Head of caudate nucleus (tissue), 42 donors: ENCODE data around the gene PRKCZ.

Experiments used
- DNase-seq, 42 donors: peaks; one replicate each; pipeline versions ENCODE4 v3.0.0 to v3.0.0-alpha.2; 2020 to 2021; ENCODE audit warnings: mixed read lengths in 7 of 42
- intact Hi-C: fragments of 100-400 bp; cut with DNase I; formaldehyde crosslinking; loops from one replicate; pipeline ENCODE4 v1.15.0; 2022

The PRKCZ gene

DNA sequence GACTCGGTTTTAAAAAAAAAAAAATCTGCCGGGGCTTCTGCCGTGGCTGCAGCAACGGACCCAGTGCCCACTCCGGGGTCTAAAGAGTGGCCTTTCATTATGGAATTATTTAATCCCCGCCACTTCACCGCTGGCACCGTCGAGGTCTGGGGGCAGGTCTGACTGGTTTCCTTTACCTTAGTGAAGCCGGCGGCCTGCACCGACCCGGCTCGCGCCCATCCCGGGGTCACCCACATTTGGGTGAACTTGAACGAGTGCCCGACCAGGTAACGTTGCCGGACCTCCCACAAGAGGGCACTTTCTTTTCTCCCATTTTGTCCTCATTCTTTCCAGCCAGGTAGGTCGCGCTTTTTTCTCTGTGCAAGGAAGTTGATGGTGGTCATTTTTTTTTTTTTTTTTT lies 4.3 kb downstream of the PRKCZ start:
- no peak for DNase-seq
- intact Hi-C loops: no loop called here

DNA sequence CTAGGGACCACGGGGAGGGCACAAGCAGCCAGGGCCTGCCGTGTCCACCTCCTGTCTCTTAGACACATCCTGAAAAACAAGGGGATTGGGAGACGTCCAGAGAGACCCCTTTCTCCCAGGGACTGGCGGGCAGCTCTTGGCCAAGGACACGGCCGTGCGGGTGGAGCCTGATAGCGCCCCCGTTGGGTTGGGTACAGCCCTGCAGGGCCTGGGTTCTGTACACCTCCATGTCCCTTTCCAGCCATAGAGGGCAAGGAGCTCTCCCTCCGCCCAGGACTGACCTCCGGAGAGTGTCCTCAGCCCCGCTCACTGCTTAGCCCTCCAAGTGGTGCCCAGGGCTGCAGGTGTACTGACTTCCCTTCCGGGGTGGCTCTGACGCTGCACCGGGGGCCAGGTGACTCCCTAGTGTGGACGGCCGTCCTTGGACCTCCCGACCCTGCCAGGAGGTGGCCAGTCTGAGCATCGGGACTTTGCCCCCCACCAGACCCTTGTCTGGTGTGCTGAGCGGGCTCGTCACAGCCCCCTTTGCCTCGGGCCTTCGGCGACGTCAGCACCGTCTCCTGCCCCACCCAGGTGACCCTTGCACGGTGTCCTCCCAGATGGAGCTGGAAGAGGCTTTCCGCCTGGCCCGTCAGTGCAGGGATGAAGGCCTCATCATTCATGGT lies 5.8 kb downstream of the PRKCZ start:
- DNase-seq: no peak
- intact Hi-C loops: no loop called here

DNA sequence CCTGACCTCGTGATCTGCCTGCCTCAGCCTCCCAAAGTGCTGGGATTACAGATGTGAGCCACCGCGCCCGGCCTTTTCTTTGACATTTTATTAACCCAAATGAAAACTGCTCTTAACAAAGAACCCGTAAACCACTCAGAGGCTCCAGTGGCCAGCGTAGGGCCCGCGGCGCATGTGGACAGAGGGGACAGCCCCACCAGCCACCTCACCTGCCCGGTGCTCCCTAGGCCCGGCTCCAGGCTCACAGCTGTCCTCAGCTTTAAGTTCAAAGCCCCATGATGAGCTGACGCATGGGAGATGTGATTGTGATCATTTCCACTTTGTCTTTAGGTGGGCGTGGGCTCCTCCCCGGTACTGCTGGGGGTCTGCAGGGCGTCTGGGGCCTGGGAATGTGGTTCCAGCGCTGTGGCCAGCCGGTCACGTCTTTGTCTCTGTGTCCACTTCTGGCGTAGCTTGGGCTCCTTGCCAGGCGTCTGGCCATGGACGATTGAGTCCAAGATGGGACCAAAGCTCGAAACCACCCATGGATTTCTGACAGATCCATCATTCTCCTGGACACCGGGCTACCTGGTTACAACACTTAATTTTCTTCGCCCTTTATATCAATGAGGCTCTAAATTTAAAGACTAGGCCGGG lies 6.9 kb downstream of the PRKCZ start:
- no peak for DNase-seq
- intact Hi-C loops: no loop called here

DNA sequence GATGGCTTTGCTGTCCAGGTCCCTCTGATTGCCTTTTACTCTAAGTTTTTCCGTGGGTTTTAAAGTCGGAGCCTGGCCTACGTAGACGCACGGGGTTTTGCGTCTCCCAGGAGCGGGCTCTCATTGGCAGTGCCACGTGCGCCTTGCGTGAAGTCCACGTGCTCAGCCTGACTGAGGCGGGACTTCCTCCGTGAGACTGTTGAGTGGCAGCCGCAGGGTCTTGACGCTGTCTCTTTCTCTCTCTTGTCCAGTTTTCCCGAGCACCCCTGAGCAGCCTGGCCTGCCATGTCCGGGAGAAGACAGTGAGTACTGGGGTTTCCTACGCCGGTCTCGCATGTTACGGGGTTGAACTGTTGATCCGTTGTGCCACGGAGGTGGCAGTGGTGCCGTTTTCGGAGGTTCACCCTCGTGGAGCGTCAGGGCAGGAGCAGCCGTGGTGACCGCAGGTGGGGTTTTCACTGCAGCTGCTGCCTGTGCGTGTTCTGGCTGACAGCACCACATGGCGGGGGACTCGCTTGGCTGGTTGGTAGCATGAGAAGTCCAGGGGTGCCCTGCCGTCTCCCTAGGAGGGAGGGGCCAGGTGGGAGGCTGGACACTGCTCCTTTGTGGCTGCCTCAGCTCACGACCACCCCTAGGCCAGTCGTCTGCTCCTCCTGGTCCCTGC lies 9.2 kb downstream of the PRKCZ start:
- DNase-seq: no peak
- intact Hi-C loops: no loop called here

DNA sequence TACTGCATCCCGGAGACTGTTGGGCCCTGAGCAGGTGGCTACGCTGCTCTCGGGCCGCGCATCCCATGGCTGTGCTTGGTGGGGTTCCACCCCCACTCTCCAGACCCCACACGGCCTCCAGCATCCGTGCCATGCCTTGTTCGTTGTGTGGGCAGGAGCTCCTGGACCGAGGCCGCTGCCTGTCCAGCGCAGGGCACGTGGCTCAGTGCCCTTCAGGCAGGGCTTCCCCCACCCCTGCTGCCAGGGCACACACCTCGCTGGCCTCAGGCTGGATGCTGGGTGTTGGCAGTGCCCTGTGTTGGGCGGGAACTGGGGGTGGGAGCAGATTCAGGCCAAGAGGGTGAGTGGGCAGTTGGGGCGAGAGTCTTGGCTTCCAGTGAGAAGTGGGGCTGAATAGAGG lies 9.9 kb downstream of the PRKCZ start:
- intact Hi-C loops: no loop called here

DNA sequence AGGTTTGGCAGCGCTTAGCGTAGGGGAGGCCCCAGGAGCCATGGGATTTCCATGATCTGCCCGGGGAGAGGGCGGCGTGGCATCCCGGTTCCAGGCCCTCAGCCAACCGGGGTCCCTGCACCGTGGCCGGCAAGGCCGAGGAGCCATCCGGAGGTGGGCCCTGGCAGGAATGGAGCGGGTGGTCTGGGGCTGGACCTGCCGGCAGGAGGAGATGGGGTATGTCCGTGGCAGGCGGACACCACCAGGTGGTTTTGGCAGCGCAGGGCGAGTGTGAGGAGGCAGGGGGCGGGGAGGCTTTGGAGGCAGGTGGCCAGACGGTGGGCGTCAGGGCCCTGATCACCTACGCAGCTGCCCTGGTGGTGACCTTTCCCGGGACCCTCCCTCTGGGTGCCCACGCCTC lies 10.3 kb downstream of the PRKCZ start:
- no peak for DNase-seq
- intact Hi-C loops: no loop called here

More for the DNA sequence above, 9.9 kb downstream of the PRKCZ start:
- peak in 1 of 42 donors; percentile 10 for DNase-seq

DNA sequence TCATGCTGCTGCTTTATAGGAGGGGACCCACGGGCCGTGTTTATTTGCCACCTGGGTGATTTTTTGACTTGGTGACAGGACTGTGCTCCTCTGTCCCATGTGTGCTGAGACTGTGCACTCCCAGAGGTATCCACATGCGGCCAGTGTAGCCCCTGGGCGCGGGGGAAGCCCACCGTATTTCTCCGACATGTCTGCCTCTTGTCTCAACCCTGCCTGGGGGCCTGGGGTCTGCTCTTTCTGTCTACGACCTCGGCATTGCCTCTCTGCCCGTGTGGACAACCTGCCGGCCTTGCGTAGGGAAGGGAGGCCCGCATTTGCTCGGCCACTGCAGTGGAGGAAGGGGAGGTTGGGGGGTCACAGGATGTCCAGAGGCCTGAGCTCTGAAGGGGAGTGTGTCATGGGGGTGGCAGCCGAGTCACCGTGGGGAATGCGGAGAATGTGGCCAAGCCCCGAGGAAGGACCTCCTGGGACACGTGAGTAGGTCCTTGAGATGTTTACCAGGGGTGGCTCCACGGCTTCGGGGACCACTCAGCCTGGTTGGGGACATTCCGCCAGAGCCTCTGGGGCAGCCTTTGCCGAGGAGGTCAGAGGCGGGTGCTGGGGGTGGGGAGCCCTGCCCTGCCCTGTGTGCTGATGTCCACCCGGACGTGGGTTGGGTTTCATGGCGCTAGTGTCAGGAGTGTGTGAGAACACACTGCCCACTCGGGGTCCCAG lies 11.0 kb downstream of the PRKCZ start:
- no peak for DNase-seq
- intact Hi-C loops: no loop called here

DNA sequence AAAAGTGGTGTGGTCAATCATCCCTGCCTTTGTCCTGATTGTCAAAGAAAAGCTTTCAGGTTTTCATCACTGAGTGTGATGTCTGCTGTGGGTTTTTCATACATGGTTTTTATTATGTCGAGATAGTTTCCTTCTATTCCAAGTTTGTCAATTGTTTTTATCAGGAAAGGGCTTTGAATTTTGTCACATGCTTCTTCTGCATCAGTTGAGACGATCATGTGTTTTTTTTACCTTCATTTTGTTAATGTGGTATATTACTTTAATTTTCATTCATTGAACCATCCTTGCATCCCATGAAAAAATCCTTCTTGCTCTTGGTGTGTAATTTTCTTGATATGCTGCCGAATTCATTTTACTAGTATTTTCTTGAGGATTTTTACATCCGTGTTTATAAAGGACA lies 15.5 kb downstream of the PRKCZ start:
- no peak for DNase-seq
- intact Hi-C loops: no loop called here

DNA sequence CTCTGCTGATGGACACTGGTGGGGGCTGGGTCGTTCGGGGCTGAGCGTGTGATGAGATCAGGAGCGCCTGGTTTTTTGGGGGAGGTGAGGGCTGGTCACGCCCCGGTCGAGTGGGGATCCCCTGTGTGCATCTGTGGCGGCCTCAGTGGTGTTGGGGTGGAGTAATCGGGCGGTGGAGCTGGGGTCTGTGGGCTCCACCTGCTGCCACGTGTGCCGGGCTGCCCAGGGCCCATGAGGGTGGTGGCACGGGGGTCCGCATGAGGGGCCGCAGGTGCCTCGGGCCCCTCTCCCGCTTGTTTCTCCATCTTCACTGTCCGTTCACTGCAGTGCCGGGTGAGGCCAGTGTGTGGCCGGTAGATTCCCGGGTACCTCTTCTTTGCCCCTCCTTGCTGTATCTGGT lies 17.2 kb downstream of the PRKCZ start:
- intact Hi-C loops: no loop called here
- no peak for DNase-seq

DNA sequence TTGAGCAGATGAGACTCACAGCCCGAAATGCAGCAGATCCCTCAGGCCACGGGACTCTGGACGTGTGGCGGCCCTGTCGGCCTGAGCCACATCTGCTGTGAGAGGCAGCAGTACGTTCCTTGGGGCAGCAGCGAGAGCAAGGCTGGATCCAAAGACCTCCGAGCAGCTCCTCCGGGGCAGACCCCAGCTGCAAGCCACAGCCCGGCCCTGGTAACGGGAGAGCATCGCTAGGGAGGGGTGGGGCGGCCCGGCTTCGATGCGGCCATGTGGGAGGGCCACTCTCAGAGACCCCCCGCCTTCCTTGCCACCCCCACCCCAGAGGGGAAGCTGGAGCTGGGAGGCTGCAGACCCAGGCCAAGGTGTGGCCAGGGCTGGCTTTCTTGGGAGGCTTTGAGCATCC lies 17.8 kb downstream of the PRKCZ start:
- intact Hi-C loops: no loop called here
- no peak for DNase-seq

DNA sequence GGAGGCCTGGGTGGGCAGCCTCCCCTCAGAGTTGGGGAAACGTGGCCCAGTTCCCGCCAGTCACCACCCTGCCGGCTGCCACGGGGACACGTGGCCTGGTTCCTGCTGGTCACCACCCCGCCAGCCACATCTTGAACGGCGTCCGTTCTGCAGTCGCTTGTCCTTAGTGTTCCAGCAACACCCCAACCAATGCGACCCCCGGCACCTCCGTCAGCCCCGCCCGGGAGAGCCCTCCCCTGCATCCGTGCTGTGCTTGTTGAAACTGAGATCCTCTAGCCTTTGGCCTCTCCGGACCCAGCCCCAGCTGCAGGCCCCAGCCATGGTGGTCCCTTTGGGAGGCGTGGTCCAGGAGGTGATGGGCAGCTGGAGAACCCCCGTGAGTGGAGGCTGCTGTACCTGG lies 18.7 kb downstream of the PRKCZ start:
- DNase-seq: no peak
- intact Hi-C loops: no loop called here

DNA sequence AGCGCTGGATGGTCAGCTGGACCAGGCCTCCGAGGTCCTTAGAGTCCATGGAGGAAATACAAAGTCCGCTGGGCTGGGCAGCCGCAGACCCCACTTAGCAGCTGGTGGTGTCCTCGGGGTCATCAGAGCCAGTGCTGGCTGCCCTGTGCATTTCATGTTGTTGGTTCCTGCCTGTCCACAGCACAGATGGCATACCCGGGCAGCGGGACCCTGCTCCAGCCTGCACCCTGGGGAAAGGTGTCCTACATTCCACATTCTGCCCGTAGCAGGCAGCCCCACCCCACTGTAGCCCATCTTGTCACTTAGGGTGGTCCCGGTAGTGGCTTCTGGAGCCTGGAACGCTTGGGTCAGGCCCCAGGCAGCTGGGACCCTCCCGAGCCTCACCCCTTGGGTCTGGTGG lies 19.8 kb downstream of the PRKCZ start:
- intact Hi-C loops: no loop called here
- no peak for DNase-seq

DNA sequence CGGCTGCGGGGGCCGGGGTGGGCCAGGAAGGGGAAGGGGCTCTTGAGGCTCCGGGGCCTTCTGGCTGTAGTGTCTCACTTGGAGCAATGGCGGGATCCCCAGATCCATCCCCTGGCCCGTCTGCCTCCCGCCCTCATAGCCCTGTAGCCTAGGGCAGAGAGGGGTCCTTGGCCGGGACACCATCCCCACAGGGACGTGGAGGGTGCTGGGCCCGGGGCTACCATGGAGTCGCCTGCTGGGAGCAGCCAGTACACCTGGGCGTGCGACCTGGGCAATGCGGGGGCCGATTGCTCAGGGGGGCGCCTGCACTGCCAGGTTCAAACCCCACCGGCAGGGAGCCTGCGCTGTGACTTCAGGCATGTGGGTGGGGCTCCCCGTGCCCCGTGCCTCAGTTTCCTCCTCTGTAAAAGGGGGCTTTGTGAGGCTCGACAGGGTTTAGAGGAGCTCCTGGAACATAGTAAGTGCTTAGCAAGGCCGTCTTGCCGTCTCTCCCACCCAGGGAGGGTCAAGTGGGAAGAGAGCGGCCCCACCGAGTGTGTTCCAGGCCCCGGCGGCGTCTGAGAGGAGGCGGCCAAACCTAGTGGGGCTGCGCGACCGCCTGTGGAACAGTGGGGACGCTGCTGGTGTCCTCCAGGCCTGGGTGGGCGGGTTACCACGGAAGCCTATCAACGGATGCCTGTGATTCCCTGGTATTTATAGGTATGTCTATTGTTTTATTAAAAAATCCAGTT lies 20.8 kb downstream of the PRKCZ start:
- DNase-seq: no peak
- intact Hi-C loops: no loop called here

DNA sequence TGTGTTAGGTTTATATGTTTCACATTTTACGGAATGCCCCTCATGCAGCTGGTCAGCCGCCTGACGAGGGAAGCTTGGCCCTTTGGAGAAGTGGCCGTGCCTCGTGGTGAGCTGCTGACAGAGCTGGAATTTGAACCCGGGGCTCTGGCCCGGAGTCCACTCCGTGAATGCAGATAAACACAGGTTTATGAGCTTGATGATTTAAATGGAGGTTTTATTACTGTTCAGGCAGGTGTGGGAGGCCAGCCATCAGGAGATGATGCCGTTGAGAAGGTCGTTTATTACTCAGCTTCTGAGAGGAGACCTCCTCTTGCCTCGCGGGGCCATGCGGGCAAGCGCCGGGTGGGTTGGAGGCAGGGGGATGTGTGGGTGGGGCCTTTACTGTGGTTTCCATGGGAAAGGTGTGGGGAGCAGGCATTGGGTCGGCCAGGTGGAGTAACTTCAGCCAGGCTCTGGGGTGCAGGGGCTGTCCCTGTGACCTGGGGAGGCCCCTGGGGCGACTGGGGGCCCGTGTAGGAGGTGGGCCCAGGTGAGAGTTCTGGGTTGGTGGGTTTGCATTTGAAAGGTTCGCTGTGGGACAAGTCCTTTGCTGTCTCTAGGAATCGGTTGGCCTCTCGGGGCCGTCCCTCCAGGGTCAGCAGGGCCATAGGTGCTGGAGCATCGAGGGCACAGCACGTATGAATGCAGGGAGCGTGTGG lies 22.0 kb downstream of the PRKCZ start:
- DNase-seq: no peak
- intact Hi-C loops: no loop called here

DNA sequence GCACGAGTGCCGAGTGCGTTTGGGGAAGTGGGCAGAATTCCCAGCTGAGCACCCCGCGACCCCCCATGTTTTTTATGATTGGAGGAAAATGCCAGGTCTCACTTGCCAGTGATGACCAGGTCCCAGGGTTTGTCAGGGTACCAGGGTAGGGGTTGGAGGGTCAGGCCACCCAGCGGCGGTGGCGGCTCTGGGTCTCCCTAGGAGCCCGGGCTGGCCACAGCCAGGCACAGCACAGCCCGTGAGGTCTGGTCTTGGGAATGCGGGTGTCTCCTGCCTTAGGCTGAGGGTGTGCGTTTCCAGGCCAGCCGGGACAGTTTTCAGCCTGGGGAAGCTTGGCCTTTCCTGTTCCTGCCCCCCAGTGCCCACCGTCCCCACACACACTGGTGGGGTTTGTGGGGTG lies 22.7 kb downstream of the PRKCZ start:
- no peak for DNase-seq
- intact Hi-C loops: no loop called here

DNA sequence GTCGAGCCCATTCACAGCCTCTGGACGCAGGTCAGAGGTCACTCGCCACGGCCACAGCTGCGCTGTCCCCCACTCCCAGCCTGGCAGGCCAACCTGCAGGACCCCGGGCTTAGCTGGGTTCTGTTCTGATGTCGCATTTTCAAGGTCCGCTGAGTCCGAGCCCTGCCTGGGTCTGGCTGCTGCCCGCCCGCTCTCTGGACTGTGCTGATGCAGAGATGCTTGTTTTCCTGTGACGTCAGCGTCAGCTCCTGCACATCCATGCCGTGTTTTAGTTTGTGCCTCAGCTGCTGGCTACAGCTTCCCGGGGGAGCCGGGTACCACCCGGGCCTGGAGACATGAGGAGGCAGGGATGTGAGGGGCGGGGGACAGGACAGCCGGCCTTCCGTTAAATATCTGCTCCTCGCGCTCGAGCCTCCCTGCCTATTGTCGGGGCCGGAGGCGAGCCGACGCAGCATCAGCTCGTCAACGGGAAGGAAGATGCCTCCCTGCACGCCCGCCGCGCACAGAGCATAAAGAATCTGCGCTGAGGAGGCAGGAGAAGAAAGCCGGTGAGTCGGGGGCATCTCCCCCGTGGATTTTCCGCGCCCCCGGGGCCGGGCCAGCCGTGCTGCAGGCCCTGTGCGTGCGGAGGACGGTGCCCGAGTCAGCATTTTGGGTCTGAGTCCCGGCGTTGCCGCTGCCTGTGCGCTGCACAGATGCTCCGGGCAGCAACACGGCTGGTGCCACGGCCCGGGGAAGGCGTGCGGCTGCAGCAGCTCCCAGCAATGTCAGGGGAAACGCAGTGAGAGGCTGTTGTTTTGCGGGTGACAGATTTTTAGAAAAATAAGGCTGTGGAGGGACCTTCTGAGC lies 23.4 kb downstream of the PRKCZ start:
- intact Hi-C loops: no loop called here
- peak; percentile 71 to 95 (median 88) for DNase-seq

DNA sequence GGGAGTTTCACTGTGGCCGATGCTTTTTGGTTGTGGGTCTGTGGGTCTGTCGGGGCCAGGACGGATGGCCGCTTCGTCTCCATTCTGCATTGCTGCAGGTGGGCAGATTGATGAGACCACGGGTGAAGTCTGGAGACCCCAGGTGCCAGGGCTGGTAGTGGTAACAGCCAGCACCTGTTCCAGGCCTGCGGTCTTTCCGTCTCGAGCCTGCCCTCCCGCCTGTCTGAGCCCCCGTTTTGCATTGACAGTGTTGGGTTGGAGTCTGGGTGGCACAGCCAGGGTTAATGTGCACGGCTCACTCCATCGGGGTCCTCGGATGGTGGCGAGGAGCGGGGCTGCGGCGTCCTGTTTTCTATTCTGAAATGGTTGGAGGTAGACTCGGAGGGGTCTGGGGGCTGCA lies 24.2 kb downstream of the PRKCZ start:
- intact Hi-C loops: no loop called here
- peak in 1 of 42 donors; percentile 31 for DNase-seq
